ENCODE data around the gene RFXANK.
A peak's percentile ranks its signal among the peaks of the same experiment; 100 is the strongest.
"Not testable (repeated sequence)": the region's sequence is repeated elsewhere in the genome, so short reads cannot be mapped to it uniquely, and the experiment has no call there.

The RFXANK gene, protein sequence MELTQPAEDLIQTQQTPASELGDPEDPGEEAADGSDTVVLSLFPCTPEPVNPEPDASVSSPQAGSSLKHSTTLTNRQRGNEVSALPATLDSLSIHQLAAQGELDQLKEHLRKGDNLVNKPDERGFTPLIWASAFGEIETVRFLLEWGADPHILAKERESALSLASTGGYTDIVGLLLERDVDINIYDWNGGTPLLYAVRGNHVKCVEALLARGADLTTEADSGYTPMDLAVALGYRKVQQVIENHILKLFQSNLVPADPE

GRCh38 chr19:19192078-19192882 is at the start of gene RFXANK, which contains the start of gene BORCS8:
TSS of gene RFXANK (plus strand) at chr19:19192258. CDS start at chr19:19193947, 1,689 bp downstream.
TSS of gene BORCS8 (minus strand) at chr19:19192152. CDS start at chr19:19192117, 35 bp downstream.
- peak; percentile 97 to 98 for DNase-seq

DNA sequence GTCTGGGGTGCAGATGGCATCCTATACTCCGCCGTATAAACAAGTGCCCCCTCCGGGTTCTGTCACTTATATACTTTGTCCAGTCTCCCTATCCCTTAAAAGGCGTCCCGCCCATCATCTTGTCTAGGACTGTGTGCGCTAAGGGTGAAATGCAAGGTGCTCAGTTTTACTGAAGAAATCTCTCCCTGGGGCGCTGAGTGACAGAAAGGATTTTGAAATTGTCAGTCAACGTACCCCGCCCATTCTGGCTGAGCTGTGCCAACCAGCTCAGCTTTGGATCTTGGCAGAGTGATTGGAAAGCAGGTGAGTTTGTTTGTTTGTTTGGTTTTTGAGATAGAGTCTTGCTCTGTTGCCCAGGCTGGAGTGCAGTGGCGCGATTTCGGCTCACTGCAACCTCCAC is 49.7 kb upstream of the RFXANK start:
- DNase-seq = no peak

DNA sequence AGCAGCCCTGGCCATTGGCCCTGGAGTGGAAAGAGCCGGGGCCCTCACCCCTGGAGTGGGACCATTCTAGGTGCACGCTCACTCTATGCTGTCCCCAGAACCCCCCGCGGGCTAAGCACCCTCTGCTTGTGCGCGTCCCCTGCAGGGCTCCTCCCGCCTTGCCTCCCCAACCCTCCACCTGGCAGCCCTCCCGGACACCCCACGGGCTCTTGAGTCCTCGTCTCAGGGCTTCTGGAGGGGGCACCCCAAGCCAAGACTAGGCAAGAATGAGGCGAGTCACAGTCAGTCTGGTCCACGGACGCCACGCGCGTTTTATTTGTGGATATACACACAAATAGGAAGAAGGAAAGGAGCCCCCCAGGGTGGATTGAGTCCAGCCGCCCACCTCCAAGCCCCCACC is 46.8 kb upstream of the RFXANK start:
- no peak for DNase-seq

GRCh38 chr19:19145684-19146608 is 46.1 kb upstream of the RFXANK start:
- peak; percentile 13 to 16 for DNase-seq

DNA sequence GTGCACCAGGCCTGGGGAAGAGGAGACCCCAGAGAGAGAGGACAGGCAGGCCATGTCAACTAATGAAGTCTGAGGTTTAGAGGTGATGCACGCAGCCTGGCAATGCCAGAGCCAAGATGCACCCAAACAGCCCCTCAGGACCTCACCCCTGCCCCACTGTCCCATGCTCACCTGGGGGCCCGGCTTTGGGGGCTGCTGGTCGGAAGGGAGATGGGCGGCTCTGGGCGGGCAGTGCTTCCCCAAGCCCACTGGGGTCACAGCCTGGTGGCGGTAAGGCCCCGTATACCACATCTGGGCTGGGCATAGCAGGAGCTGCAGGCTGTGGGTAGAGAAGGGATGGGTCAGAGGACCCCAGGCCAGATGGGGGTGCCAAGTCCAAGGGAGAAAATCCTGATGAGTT is 45.2 kb upstream of the RFXANK start:
- no peak for DNase-seq

DNA sequence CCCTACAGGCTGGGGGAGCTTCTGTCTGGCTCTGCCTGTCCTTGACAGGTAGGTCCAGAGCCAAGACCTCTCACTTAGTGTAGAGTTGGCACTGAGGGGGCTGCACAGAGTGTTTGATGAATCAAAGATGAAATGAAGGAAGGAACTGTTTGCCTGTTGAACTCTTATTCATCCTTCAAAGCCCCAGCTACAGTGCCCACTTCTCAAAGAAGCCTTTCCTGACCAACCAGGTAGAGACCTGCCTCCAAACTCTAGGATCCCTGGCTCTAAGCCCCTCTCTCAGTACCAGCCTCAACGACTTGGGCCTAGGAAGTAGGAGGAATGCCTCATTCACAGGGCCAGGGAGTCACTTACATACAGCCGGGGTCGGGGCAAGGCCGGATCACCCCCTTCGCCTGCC is 44.7 kb upstream of the RFXANK start:
- DNase-seq = no peak

- DNase-seq = not testable (repeated sequence)
Measured at GRCh38 chr19:19148504-19148903, 43.6 kb upstream of the RFXANK start.

- DNase-seq = no peak
Measured at GRCh38 chr19:19149435-19149834, 42.6 kb upstream of the RFXANK start.

DNA sequence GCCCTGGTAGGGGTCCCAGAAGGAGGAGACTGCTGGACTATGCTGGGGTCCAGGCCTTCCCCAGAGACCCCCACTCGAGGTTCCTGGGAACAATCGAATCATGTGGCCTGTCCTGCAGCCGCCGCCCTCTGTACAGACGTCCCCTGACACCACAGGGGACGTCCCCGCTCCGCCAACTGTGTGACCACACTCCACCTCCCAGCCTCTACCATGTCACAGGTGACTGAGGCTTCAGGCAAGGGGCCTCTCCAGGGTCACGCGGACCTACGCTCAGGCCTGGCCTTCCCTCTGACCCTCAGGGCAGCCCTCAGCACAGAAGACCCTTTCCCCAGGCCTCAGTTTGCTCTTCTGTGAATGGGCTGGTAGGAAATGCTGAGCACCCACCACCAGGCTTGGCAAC is 40.6 kb upstream of the RFXANK start:
- DNase-seq = no peak

DNA sequence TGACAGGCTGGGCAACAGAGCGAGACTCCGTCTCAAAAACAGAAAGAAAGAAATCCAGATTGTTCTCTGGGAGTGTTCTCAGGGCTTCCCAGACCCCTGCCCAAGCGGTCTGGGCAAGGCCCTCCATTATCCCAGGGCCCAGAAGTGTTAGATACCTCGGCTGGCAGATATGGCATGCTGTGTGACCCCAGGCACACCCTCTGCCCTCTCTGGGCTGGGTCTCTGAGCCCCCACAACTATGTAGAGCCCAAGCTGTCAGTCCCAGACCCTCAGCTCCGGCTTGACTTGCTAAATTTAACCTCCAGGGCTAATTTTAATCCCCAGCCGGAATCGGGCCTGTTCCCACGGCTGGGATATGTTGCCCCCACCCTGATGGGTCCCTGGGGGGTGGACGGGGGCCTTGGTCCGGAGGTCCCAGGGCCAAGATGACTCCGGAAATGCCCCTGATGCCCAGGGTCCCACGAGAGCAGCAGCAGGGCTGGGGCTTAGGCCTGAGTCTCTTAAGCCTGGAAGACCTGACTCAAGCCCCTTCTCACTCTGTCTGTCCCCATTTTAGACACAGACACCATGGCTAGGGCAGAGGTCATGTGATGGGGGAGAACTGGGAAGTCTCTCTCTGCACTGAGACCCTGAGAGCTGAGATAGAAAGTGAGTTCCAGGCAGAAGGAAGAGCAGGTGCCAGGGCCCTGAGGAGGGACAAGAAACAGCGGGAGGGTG is 39.2 kb upstream of the RFXANK start:
- no peak for DNase-seq

DNA sequence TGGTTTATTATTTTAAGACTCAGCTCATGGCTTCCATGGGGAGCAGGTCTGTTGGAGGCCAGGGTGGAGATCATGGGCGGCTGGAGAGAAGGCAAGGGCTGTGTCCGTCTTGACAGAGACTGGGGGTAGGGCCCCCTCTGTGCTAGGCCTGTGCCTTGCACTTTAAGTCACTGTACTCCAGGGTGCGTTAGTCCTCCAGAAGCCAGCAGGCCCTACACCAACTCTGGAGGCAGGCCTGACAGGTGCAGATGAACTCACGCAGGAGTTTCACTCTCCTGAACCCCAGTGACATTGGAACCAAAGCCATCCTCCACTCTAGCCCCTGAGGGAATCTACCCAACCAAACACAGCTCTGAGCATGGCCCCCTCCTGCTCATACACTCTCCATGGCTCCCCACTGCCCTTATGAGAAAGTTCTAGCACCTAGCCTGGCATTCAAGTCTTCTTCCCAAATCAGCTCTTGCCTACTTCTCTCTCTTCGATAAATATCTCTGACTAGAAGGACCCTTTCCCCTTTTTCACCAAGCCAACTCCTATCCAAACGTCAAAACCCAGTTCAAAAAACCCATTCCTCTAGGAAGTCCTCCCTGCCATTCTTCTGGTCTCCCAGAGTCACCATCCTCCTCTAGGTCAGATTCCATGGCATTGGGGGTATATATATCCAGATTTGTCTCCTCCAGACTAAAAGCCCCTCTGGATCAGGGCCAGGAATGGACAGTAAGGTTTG is 37.1 kb upstream of the RFXANK start:
- DNase-seq = no peak

DNA sequence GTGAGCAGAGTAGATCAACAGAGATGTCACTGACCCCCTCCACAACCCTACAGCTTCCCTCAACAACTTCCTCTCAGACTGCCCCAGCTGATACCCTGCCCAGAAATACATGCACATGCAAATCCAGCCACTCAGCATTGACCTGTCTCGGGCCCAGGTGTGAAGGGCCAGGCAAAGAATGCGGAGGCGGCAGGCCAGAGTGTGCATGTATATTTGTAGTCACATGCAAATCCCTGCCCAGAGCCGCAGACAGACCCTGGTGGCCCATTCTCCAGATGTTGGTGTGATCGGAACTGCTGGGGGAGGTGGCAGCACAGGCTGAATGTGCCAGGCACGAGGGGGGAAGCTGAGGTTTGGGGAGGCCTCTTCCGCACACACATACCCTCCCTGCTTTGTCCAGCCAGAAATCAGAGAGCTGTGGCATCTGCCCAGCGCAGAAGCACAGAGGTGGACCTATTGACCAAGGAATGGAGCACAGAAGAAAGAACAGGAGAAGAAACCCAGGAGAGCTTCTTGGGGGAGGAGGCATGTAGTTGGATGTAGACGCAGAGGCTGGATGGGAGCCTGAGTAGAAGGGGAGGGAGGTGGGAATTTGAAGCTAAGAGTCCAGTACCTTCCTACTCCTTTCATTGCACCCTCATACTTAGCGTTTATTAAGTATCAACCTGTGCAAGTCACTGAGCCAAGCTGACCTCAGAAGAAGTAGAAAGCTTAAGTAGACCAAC is 36.4 kb upstream of the RFXANK start:
- DNase-seq = no peak

GRCh38 chr19:19157808-19158207 is 34.2 kb upstream of the RFXANK start:
- no peak for DNase-seq

DNA sequence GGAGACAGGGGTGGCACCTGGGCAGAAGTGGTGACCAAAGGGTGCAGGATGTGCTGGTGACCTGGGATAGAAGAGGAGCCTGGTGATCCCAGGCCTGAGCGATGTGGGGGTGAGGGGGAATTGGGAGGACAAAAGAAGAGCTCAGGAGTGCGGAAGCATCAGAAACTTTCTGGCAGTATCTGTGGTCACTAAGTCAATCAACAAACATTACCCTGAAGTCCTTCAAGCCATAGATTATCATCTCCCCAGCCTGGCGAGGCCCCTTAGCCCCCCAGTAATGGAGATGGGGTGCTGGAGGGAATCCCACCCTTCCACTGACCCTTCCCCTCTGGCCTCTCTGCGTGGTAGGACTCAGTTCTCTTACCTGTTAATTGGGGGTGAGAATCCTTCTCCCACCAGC is 32.5 kb upstream of the RFXANK start:
- DNase-seq = no peak

GRCh38 chr19:19160461-19161035 is 31.5 kb upstream of the RFXANK start:
- DNase-seq = no peak

- DNase-seq = no peak
Measured at GRCh38 chr19:19162495-19162894, 29.6 kb upstream of the RFXANK start.

- DNase-seq = no peak
Measured at GRCh38 chr19:19165396-19165795, 26.7 kb upstream of the RFXANK start.

DNA sequence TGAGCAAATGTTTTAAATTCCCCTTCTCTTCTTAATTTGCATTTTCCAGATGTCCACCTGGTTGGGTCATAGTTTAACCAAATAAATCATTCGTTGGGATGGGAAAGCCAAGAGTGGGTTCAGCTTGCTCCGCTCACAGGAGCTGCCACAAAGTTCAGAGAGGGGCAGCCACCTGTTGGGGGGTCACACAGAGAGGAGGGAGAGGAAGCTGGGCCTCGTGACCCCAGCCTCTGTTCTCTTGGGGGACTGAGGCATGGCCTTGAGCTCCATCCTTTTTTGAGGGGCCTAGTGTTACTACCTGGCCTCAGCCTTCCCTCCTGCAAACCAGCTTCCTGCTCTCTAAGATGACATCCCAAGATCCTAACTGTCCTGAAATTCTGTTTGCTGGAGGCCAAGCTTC is 24.4 kb upstream of the RFXANK start:
- no peak for DNase-seq

DNA sequence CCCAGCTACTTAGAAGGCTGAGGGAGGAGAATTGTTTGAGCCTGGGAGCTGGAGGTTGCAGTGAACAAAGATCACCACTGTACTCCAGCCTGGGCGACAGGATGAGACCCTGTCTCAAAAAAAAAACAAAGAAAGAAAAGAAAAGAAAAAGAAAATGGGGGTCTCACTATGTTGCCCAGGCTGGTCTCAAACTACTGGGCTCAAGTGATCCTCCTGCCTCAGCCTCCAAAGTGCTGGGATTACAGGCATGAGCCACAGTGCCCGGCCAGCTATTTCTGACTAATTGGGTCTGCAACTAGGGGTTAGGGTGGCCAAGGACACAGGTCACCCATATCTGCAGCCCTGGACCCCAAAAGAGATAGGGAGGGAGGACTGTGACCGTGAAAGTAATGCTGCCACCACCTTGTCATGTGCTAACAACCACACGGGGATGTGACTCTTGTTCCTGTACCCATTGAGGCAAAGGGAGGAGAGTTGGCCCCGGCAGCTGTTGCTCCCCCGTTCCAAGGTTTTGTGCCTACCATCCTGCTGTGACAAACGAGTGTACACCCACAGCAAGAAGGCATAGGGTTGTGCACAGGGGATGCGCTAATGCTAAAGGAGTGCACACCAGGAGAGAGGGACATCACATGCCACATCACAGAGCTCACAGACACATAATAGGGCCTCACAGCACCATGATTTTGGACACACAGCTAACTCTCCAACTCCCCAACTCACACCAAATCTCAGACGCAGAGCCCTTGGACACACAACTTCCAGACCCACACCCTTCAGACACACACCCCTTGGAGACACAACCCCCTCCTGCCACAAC is 22.6 kb upstream of the RFXANK start:
- DNase-seq = no peak

Measured in AML-193 (cell line).